Measurements from ENCODE around the gene GOLGA8N.

- TF ChIP-seq, protein P1, sequence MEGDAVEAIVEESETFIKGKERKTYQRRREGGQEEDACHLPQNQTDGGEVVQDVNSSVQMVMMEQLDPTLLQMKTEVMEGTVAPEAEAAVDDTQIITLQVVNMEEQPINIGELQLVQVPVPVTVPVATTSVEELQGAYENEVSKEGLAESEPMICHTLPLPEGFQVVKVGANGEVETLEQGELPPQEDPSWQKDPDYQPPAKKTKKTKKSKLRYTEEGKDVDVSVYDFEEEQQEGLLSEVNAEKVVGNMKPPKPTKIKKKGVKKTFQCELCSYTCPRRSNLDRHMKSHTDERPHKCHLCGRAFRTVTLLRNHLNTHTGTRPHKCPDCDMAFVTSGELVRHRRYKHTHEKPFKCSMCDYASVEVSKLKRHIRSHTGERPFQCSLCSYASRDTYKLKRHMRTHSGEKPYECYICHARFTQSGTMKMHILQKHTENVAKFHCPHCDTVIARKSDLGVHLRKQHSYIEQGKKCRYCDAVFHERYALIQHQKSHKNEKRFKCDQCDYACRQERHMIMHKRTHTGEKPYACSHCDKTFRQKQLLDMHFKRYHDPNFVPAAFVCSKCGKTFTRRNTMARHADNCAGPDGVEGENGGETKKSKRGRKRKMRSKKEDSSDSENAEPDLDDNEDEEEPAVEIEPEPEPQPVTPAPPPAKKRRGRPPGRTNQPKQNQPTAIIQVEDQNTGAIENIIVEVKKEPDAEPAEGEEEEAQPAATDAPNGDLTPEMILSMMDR (IDR thresholded peaks at IDR 0.05): no peak
- no peak for TF ChIP-seq EP300 (IDR thresholded peaks at IDR 0.05)
Observed at GRCh38 chr15:32656496-32656895, 63.2 kb downstream of the GOLGA8N start.
